Measurements from ENCODE around the gene CRB3.
A peak's percentile ranks its signal among the peaks of the same experiment; 100 is the strongest.

The CRB3 gene

GRCh38 chr19:6429419-6430221 is 34.5 kb upstream of the CRB3 start:
- intact Hi-C loops (cut with DNase I): no loop called here
- DNase-seq: peak in 1 of 10 donors; percentile 40

- DNase-seq: peak in 1 of 10 donors; percentile 16
- intact Hi-C loops (cut with DNase I): no loop called here
Measured at GRCh38 chr19:6431891-6432290, 32.2 kb upstream of the CRB3 start.

DNA sequence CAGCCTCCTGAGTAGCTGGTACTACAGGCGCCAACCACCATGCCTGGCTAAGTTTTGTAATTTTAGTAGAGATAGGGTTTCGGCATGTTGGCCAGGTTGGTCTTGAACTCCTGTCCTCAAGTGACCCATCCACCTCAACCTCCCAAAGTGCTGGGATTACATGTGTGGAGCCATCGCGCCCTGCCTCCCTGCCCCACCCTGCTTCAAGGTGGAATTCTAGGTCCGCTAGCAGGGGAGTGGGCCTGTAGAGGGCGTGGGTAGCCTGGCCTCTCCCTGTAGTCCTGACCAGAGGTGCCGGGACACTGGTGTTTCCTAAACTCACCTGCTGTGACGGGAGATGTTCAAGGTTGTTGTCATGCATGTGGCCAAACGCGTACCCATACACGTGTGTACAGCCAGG is 30.9 kb upstream of the CRB3 start:
- no peak for DNase-seq
- intact Hi-C loops (cut with DNase I): no loop called here

DNA sequence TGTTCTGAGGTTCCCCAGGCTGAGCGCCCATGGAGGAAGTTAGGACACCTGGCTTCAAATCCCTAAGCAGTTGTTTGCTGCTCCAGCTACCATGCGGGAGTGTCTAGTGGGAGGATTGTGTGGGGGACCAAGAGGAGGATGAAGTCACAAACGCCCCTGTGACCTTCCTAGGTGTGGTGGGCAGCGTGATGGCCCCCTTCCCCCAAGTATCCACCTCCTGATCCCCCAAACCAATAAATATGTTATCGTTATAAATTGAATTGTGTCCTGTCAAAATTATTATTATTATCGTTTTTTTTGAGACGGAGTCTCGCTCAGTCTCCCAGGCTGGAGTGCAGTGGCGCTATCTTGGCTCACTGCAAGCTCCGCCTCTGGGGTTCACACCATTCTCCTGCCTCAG is 30.4 kb upstream of the CRB3 start, which contains the start of gene SLC25A41:
Gene SLC25A41, minus strand, starts transcription at position 101 of the 400 bp plus-strand sequence. Its CDS starts 70 bp downstream, at position 31.
- intact Hi-C loops (cut with DNase I): no loop called here
- no peak for DNase-seq

DNA sequence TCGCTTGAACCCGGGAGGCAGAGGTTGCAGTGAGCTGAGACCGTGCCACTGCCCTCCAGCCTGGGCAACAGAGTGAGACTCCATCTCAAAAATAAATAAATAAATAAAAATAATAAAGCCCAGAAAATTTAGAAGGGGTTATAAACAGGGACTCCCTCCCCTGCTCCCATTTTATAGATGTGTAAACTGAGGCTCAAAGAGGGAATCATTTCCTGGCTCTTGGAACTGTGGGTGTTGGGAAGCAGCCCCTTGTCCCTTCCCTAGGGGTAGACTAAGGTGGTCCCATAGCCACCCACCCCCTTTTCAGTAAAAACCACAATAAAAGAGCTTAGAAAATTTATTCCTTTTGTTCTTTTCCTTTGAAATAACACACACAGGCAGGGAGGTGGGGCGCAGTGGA is 24.3 kb upstream of the CRB3 start:
- intact Hi-C loops (cut with DNase I): no loop called here
- DNase-seq: no peak

DNA sequence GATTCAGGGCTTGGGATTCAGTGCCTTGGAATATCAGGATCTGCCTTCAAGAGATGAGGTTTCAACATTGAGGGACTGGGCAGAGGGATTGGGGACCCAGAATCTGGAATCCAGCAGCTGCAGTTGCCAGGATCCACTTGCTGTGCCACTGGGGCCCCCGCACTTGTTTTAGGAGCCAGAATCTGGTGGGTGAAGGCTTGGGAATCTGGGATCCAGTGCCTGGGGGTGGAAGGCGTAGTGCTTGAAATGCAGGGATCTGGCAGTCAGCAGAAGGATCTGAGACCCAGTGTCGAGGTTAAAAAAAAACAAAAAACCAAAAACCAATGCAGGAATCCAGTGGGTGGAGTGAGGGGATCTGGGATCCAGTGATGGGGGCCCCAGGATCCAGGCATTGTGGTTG is 23.2 kb upstream of the CRB3 start:
- intact Hi-C loops (cut with DNase I): no loop called here
- no peak for DNase-seq

GRCh38 chr19:6442087-6442688 is 21.9 kb upstream of the CRB3 start:
- intact Hi-C loops (cut with DNase I): no loop called here

DNA sequence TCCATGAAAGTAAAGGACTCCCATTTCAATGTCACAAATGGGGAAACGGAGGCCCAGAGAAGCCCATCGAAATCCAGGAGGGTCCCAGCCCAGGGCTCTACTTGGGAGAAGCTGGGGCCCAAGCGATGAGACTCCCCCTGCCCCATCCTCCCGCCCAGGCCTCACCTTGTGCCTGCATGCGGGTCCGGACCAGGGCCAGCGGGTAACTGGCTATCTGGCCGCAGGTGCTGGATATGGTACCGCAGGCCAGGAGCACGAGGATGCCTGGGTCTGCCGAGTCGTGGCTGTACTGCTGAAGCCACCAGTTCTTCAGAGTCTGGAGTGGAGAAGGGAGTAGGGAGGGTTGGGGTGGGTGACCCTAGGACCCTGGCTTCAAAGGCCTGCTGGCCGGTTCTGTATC is 20.1 kb upstream of the CRB3 start:
- intact Hi-C loops (cut with DNase I): no loop called here

More at GRCh38 chr19:6442087-6442688, 21.9 kb upstream of the CRB3 start:
- no peak for DNase-seq

DNA sequence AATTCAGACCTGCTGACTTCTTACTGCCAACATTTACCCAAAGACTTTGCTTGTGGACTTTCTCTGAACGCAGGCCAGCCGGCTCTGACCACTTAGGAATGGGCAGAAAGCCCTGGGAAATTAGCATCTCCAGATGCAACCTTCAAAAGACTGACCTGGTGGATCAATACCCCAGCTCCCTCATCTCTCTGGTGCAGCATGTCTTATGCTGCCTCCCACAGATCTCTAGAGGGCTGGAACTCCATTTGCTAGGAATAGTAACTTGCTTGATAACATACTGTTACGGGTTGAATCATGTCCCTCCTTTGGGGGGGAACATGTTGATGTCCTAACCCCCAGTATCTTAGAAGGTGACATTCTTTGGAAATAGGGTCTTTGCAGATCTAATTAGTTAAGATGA is 17.6 kb upstream of the CRB3 start:
- no peak for DNase-seq
- intact Hi-C loops (cut with DNase I): no loop called here

More for the DNA sequence above, 20.1 kb upstream of the CRB3 start:
- DNase-seq: no peak

- intact Hi-C loops (cut with DNase I): no loop called here
- no peak for DNase-seq
Measured at GRCh38 chr19:6448045-6448444, 16.0 kb upstream of the CRB3 start.

GRCh38 chr19:6450166-6450565 is 13.9 kb upstream of the CRB3 start:
- intact Hi-C loops (cut with DNase I): no loop called here

DNA sequence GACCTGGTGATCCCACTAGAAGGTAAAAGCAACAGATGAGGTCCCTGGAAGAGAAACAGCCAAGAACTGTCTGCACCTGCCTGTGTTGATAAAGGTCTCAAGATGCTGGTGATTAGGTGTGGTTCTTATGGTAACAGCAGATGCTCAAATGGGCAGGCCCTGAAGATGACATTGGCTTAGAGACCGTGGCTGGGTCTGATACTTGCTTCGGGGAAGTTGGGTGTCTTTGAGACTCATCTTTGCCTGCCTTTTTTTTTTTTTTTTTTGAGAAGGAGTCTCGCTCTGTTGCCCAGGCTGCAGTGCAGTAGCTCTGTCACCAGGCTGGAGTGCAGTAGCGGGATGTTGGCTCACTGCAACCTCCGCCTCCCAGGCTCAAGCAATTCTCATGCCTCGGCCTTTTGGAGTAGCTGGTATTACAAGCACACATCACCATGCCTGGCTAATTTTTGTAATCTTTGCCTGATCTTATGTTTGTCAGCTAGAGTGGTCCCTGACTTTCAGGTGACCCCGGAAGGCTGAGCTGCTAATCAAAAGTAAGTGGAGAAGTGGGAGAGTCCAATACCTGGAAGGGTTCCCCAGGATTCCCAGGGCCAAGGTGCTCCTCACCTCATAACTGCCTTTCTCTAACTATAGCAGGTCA is 12.4 kb upstream of the CRB3 start:
- no peak for DNase-seq
- intact Hi-C loops (cut with DNase I): no loop called here

More at GRCh38 chr19:6450166-6450565, 13.9 kb upstream of the CRB3 start:
- no peak for DNase-seq

DNA sequence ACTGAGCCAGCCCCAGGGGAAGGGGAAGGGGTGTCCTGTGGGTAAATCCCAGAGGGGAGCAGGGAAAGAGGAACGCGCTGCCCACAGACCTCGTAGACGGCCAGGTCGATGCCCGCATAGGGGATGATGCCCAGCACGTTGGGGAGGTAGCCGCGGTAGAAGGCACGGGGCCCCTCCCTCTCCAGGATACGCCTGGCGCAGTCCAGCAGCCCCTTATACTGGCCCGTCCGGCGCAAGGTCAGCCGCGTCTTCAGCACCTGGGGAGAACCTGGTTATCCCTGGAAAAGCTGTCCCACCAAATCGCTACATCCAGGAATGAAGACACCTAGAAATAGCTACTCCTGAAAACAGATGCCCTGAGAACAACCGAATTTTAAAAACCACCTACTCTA is 11.9 kb upstream of the CRB3 start:
- DNase-seq: no peak
- intact Hi-C loops (cut with DNase I): no loop called here

GRCh38 chr19:6452899-6453298 is 11.2 kb upstream of the CRB3 start:
- DNase-seq: no peak
- intact Hi-C loops (cut with DNase I): no loop called here

DNA sequence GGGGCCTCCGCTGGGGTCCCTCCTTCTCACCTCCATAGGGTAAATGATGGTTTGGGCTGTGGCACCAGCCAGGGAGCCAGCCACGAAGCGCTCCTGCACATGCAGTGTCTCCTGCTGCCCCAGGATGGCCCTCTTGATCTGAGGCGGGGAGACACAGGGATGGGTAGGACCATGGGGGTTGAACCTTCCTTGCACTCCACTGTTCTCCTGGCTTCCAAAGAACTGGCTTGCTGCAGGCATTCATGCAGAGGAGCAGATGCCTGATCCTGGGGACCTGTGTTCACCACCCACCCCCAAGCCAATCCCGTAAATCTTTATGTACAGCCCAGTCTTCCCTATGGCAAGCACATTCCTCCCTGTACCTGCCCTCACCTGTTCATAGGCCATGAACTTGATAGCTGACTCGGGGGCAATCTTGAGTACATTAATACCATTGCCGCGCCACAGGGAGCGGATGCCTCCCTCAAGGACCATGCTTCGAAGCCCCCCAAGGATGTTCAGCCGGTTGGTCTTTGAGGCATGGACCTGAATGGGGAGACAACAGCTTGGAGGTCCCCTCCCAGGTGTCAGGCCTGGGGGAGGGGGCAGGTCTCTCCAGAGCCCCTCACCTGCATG is 10.0 kb upstream of the CRB3 start:
- no peak for DNase-seq
- intact Hi-C loops (cut with DNase I): no loop called here

- intact Hi-C loops (cut with DNase I): no loop called here
- peak in 2 of 10 donors; percentile 21 to 39 for DNase-seq
Measured at GRCh38 chr19:6455924-6456323, 8.1 kb upstream of the CRB3 start.

DNA sequence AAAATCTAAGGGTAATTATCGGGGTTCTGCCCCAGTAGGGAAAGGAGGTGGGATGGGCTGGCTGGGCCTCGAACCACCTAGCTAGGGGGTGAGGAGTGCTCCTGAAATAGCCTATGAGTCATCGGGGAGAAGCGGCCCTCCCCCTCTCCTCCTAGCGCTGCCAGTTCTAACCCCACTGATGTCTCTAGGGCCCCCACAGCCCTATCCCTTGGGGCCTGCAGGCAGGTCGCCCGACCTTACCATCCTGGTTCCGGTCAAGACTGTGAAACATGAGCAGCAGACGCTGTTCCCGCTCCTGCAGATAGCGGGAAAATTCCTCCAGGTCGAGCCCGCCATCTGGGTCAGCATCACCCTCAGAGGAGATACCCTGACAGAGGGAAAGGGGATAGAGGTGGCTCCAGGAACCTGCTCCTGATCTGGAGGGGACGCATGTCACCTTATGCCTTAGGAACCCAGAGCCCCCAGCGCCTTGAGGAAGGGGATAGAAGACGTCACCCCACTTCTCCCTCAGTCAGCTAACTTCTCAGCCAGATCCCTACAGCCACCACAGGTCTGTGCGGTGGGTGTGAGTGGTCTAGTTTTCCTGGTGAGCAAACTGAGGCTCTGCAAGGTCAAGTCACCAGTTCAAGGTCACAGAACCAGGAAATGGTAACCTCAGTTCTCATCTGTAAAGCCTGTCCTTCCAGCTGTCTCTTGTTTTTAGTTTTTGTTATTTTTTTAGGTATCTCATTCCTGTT is 5.9 kb upstream of the CRB3 start:
- intact Hi-C loops (cut with DNase I): no loop called here
- no peak for DNase-seq

GRCh38 chr19:6458695-6459261 is 5.3 kb upstream of the CRB3 start:
- intact Hi-C loops (cut with DNase I): no loop called here
- DNase-seq: no peak

GRCh38 chr19:6459262-6460098 is 4.6 kb upstream of the CRB3 start, which contains the start of gene SLC25A23:
SLC25A23 (minus strand) TSS chr19:6459792; CDS start chr19:6459628, 164 bp downstream.
- intact Hi-C loops (cut with DNase I): no loop called here
- DNase-seq: peak; percentile 55 to 96 (median 72)

All from posterior cingulate gyrus (tissue), 11 donors.